Adrenal gland (tissue), 5 donors: Measurements from ENCODE around the gene SIM1.

ENCODE experiments used
- POLR2A ChIP-seq, 2 donors: fragments of 450-650 bp; IDR thresholded peaks; one replicate each; pipeline ENCODE4 v1.6.1; 2017; ENCODE audit warnings: antibody characterized with exemption in 2 of 2, mild to moderate bottlenecking in 2 of 2, moderate library complexity in 1 of 2
- TF ChIP-seq, protein P1 (sequence below), 6 experiments: fragments of 450-650 bp in 4 of 6; fragments of 200-600 bp in 2 of 6; sonication (generic) in 1 of 6; IDR thresholded peaks; 1 replicate in 5 of 6; 2 replicates in 1 of 6; pipeline versions ENCODE4 v1.5.1 to v1.8.0; 2016 to 2021; ENCODE audit warnings: antibody characterized with exemption in 6 of 6, mild to moderate bottlenecking in 2 of 6, moderate library complexity in 1 of 6
- donor health status: DM: no; HTN: no; CAD: no.

DNA sequence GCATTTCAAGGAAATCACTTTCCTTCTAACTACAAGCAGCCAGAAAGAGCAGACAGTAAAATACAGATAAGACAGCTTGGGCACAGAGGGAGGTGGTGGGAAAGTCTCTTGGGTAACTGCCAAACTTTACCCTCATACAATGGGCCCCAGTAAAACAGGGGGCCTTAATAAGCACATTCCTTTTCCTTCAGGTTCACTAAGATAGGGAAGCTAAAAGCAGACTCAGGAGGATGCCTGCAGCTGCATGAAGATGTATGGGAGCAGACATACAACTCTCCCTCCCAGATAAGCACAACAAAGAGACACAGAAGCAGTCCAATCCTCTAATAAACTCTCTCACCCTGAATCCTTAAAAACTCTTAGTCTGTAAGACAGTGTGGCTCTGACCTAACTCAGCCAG, 49.0 kb downstream of the SIM1 start:
- TF ChIP-seq, protein P1, sequence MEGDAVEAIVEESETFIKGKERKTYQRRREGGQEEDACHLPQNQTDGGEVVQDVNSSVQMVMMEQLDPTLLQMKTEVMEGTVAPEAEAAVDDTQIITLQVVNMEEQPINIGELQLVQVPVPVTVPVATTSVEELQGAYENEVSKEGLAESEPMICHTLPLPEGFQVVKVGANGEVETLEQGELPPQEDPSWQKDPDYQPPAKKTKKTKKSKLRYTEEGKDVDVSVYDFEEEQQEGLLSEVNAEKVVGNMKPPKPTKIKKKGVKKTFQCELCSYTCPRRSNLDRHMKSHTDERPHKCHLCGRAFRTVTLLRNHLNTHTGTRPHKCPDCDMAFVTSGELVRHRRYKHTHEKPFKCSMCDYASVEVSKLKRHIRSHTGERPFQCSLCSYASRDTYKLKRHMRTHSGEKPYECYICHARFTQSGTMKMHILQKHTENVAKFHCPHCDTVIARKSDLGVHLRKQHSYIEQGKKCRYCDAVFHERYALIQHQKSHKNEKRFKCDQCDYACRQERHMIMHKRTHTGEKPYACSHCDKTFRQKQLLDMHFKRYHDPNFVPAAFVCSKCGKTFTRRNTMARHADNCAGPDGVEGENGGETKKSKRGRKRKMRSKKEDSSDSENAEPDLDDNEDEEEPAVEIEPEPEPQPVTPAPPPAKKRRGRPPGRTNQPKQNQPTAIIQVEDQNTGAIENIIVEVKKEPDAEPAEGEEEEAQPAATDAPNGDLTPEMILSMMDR (IDR thresholded peaks at IDR 0.05), result no peak
- no peak for TF ChIP-seq POLR2A (IDR thresholded peaks at IDR 0.05)
